ENCODE measurements around the gene ZNF157.
"Not testable (repeated sequence)": the region's sequence is repeated elsewhere in the genome, so short reads cannot be mapped to it uniquely, and the experiment has no call there.

The ZNF157 gene

GRCh38 chrX:47370278-47370677, at the start of gene ZNF157:
Gene ZNF157, plus strand, starts transcription at chrX:47370578. Its CDS starts 91 bp downstream, at chrX:47370669.
- H3K36me3 ChIP-seq (ENCODE audit: control insufficient read depth in 5 of 5, insufficient read depth in 5 of 5, low read length in 5 of 5), result no peaks in the 10 kb centered on the region
- peaks cover 0 to 3% (median 0%) of the 10 kb centered on the region in 5 donors for H3K27me3 ChIP-seq (ENCODE audit: control insufficient read depth in 5 of 5, insufficient read depth in 4 of 5, low read length in 5 of 5)
- no peak within 1 kb of the TSS for H3K27ac ChIP-seq (ENCODE audit: low read depth, low read length)
- no peak within 1 kb of the TSS for H3K4me3 ChIP-seq (ENCODE audit: low read depth in 1 of 5, low read length in 5 of 5)
- peaks cover 0 to 9% (median 3%) of the 10 kb centered on the region in 5 donors for H3K4me1 ChIP-seq (ENCODE audit: control insufficient read depth in 5 of 5, insufficient read depth in 5 of 5, low read length in 5 of 5)
- peaks cover 0 to 4% (median 0%) of the 10 kb centered on the region in 5 donors for H3K9me3 ChIP-seq (ENCODE audit: control insufficient read depth in 5 of 5, low read length in 5 of 5)
- H3K9ac ChIP-seq (ENCODE audit: low read length in 5 of 5), result no peak within 1 kb of the TSS

GRCh38 chrX:47321386-47321785, 49.0 kb upstream of the ZNF157 start:
- Histone ChIP-seq H3K9me3 (ENCODE audit: control insufficient read depth in 5 of 5, low read length in 5 of 5) (peaks cover 0 to 3% (median 0%) of the 10 kb centered on the region in 5 donors), H3K9ac (ENCODE audit: low read length in 5 of 5) (no peak overlapping the region), H3K27ac (ENCODE audit: low read depth, low read length) (no peak overlapping the region), H3K27me3 (ENCODE audit: control insufficient read depth in 5 of 5, insufficient read depth in 4 of 5, low read length in 5 of 5) (peaks cover 0 to 7% (median 1%) of the 10 kb centered on the region in 5 donors), H3K4me1 (ENCODE audit: control insufficient read depth in 5 of 5, insufficient read depth in 5 of 5, low read length in 5 of 5) (peaks cover 0 to 1% (median 0%) of the 10 kb centered on the region in 5 donors), H3K36me3 (ENCODE audit: control insufficient read depth in 5 of 5, insufficient read depth in 5 of 5, low read length in 5 of 5) (no peaks in the 10 kb centered on the region), H3K4me3 (ENCODE audit: low read depth in 1 of 5, low read length in 5 of 5) (peak overlapping the region in 3 of 5 donors; percentile 2 to 26 (median 17))

GRCh38 chrX:47321823-47322371, 48.5 kb upstream of the ZNF157 start:
- Histone ChIP-seq H3K27me3 (ENCODE audit: control insufficient read depth in 5 of 5, insufficient read depth in 4 of 5, low read length in 5 of 5) (peaks cover 0 to 7% (median 0%) of the 10 kb centered on the region in 5 donors), H3K9me3 (ENCODE audit: control insufficient read depth in 5 of 5, low read length in 5 of 5) (peaks cover 0 to 3% (median 0%) of the 10 kb centered on the region in 5 donors), H3K9ac (ENCODE audit: low read length in 5 of 5) (no peak overlapping the region), H3K4me1 (ENCODE audit: control insufficient read depth in 5 of 5, insufficient read depth in 5 of 5, low read length in 5 of 5) (no peaks in the 10 kb centered on the region), H3K4me3 (ENCODE audit: low read depth in 1 of 5, low read length in 5 of 5) (peak overlapping the region in 1 of 5 donors; percentile 2), H3K27ac (ENCODE audit: low read depth, low read length) (no peak overlapping the region), H3K36me3 (ENCODE audit: control insufficient read depth in 5 of 5, insufficient read depth in 5 of 5, low read length in 5 of 5) (no peaks in the 10 kb centered on the region)

- no peaks in the 10 kb centered on the region for H3K9me3 ChIP-seq (ENCODE audit: control insufficient read depth in 5 of 5, low read length in 5 of 5)
- H3K27ac ChIP-seq (ENCODE audit: low read depth, low read length), result no peak overlapping the region
- no peak overlapping the region for H3K9ac ChIP-seq (ENCODE audit: low read length in 5 of 5)
- H3K27me3 ChIP-seq (ENCODE audit: control insufficient read depth in 5 of 5, insufficient read depth in 4 of 5, low read length in 5 of 5), result peaks cover 0 to 7% (median 0%) of the 10 kb centered on the region in 5 donors
- no peak overlapping the region for H3K4me3 ChIP-seq (ENCODE audit: low read depth in 1 of 5, low read length in 5 of 5)
- no peaks in the 10 kb centered on the region for H3K4me1 ChIP-seq (ENCODE audit: control insufficient read depth in 5 of 5, insufficient read depth in 5 of 5, low read length in 5 of 5)
- no peaks in the 10 kb centered on the region for H3K36me3 ChIP-seq (ENCODE audit: control insufficient read depth in 5 of 5, insufficient read depth in 5 of 5, low read length in 5 of 5)
Measured at GRCh38 chrX:47327902-47328301, 42.5 kb upstream of the ZNF157 start.

GRCh38 chrX:47332729-47333128, 37.6 kb upstream of the ZNF157 start:
- H3K36me3 ChIP-seq (ENCODE audit: control insufficient read depth in 5 of 5, insufficient read depth in 5 of 5, low read length in 5 of 5); H3K9ac ChIP-seq (ENCODE audit: low read length in 5 of 5); H3K27ac ChIP-seq (ENCODE audit: low read depth, low read length); H3K9me3 ChIP-seq (ENCODE audit: control insufficient read depth in 5 of 5, low read length in 5 of 5); H3K4me1 ChIP-seq (ENCODE audit: control insufficient read depth in 5 of 5, insufficient read depth in 5 of 5, low read length in 5 of 5); H3K4me3 ChIP-seq (ENCODE audit: low read depth in 1 of 5, low read length in 5 of 5): not testable (repeated sequence)
- peaks cover 0 to 10% (median 0%) of the 10 kb centered on the region in 5 donors for H3K27me3 ChIP-seq (ENCODE audit: control insufficient read depth in 5 of 5, insufficient read depth in 4 of 5, low read length in 5 of 5)

GRCh38 chrX:47351706-47352105, 18.7 kb upstream of the ZNF157 start:
- Histone ChIP-seq H3K4me3 (ENCODE audit: low read depth in 1 of 5, low read length in 5 of 5) (no peak overlapping the region), H3K36me3 (ENCODE audit: control insufficient read depth in 5 of 5, insufficient read depth in 5 of 5, low read length in 5 of 5) (no peaks in the 10 kb centered on the region), H3K4me1 (ENCODE audit: control insufficient read depth in 5 of 5, insufficient read depth in 5 of 5, low read length in 5 of 5) (no peaks in the 10 kb centered on the region), H3K9ac (ENCODE audit: low read length in 5 of 5) (no peak overlapping the region), H3K9me3 (ENCODE audit: control insufficient read depth in 5 of 5, low read length in 5 of 5) (no peaks in the 10 kb centered on the region), H3K27ac (ENCODE audit: low read depth, low read length) (no peak overlapping the region), H3K27me3 (ENCODE audit: control insufficient read depth in 5 of 5, insufficient read depth in 4 of 5, low read length in 5 of 5) (peaks cover 0 to 3% (median 0%) of the 10 kb centered on the region in 5 donors)

GRCh38 chrX:47358387-47359065, 11.9 kb upstream of the ZNF157 start:
- no peaks in the 10 kb centered on the region for H3K36me3 ChIP-seq (ENCODE audit: control insufficient read depth in 5 of 5, insufficient read depth in 5 of 5, low read length in 5 of 5)
- no peak overlapping the region for H3K27ac ChIP-seq (ENCODE audit: low read depth, low read length)
- peaks cover 0 to 6% (median 2%) of the 10 kb centered on the region in 5 donors for H3K4me1 ChIP-seq (ENCODE audit: control insufficient read depth in 5 of 5, insufficient read depth in 5 of 5, low read length in 5 of 5)
- no peak overlapping the region for H3K9ac ChIP-seq (ENCODE audit: low read length in 5 of 5)
- H3K27me3 ChIP-seq (ENCODE audit: control insufficient read depth in 5 of 5, insufficient read depth in 4 of 5, low read length in 5 of 5), result peaks cover 0 to 5% (median 4%) of the 10 kb centered on the region in 5 donors
- H3K9me3 ChIP-seq (ENCODE audit: control insufficient read depth in 5 of 5, low read length in 5 of 5), result no peaks in the 10 kb centered on the region
- H3K4me3 ChIP-seq (ENCODE audit: low read depth in 1 of 5, low read length in 5 of 5), result no peak overlapping the region

- H3K4me3 ChIP-seq (ENCODE audit: low read depth in 1 of 5, low read length in 5 of 5), result no peak overlapping the region
Measured at GRCh38 chrX:47360423-47361179, 9.8 kb upstream of the ZNF157 start.

GRCh38 chrX:47361538-47362511, 8.6 kb upstream of the ZNF157 start:
- peak overlapping the region; percentile 55 for H3K27ac ChIP-seq (ENCODE audit: low read depth, low read length)
- no peaks in the 10 kb centered on the region for H3K36me3 ChIP-seq (ENCODE audit: control insufficient read depth in 5 of 5, insufficient read depth in 5 of 5, low read length in 5 of 5)
- H3K9me3 ChIP-seq (ENCODE audit: control insufficient read depth in 5 of 5, low read length in 5 of 5), result peaks cover 0 to 4% (median 0%) of the 10 kb centered on the region in 5 donors
- H3K9ac ChIP-seq (ENCODE audit: low read length in 5 of 5), result no peak overlapping the region
- H3K4me1 ChIP-seq (ENCODE audit: control insufficient read depth in 5 of 5, insufficient read depth in 5 of 5, low read length in 5 of 5), result peaks cover 0 to 15% (median 6%) of the 10 kb centered on the region in 5 donors
- peak overlapping the region; percentile 35 to 87 (median 64) for H3K4me3 ChIP-seq (ENCODE audit: low read depth in 1 of 5, low read length in 5 of 5)
- H3K27me3 ChIP-seq (ENCODE audit: control insufficient read depth in 5 of 5, insufficient read depth in 4 of 5, low read length in 5 of 5), result peaks cover 0 to 5% (median 2%) of the 10 kb centered on the region in 5 donors

More at GRCh38 chrX:47360423-47361179, 9.8 kb upstream of the ZNF157 start:
- Histone ChIP-seq H3K9ac (ENCODE audit: low read length in 5 of 5) (no peak overlapping the region), H3K27me3 (ENCODE audit: control insufficient read depth in 5 of 5, insufficient read depth in 4 of 5, low read length in 5 of 5) (peaks cover 0 to 5% (median 4%) of the 10 kb centered on the region in 5 donors), H3K4me1 (ENCODE audit: control insufficient read depth in 5 of 5, insufficient read depth in 5 of 5, low read length in 5 of 5) (peaks cover 0 to 6% (median 2%) of the 10 kb centered on the region in 5 donors), H3K9me3 (ENCODE audit: control insufficient read depth in 5 of 5, low read length in 5 of 5) (no peaks in the 10 kb centered on the region), H3K36me3 (ENCODE audit: control insufficient read depth in 5 of 5, insufficient read depth in 5 of 5, low read length in 5 of 5) (no peaks in the 10 kb centered on the region), H3K27ac (ENCODE audit: low read depth, low read length) (no peak overlapping the region)

All from subcutaneous abdominal adipose tissue (tissue), 5 donors.